GM19099 (cell line): ENCODE measurements around the gene CLNK.

Experiments
- POLR2A ChIP-seq: IDR thresholded peaks from 3 replicates; pipeline ENCODE4 v1.6.1; 2011; ENCODE audit warnings: low read depth; ENCODE audit not compliant: insufficient read length; ENCODE audit errors: extremely low read depth

The CLNK gene

DNA sequence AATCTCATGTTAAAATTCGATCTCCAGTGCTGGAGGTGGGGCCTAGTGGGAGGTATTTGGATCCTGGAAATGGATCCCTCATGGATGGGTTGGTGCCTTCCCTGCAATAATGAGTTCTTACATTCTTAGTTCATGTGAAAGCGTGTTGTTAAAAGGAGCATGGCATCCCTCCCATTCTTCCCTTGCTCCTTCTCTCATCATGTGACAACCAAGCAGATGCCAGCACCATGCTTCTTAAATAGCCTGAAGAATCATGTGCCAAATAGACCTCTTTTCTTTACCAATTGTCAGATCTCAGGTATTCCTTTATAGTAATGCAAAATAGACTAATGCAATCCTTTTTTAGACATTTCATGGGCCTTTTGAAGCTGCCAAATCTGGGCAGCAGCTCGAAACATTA is 29.0 kb upstream of the CLNK start:
- no peak for TF ChIP-seq POLR2A

DNA sequence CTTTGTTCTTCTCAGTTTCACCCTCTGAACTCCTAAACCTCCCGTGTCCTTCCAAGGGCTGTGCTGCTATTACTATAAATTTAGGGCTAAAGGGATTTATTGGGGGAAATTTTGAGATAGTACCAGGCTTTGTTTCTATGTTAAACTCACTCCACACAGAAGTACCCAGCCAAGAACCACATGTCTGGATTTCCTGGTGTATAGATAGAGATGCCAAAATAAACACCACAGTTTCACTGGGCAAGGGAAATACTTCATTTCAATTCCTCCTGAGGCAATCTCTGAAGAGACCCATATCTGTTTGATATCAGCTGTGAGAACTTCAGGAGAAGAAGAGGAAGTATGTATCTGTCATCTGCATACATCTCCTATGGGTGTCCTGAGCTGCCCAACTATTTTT is 21.7 kb upstream of the CLNK start:
- TF ChIP-seq POLR2A, result no peak

DNA sequence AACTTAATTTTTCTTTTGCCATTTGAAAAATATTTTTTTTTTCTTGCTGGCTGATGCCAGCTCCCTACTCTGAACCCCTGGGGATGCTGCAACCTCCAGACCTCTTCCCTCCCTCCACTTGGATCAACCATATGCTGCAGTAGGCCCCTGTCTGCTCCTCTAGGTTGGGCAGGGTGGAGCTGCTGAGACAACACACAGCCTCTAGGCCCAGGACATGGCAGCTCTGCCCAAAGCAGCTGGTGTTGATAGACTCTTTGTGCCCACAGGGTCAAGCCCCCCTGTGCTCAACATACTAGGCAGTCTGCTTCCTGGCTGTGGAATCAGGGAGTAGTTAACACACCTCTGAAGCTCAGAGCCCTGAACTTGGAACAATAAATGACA is 19.9 kb upstream of the CLNK start:
- TF ChIP-seq POLR2A, result no peak

DNA sequence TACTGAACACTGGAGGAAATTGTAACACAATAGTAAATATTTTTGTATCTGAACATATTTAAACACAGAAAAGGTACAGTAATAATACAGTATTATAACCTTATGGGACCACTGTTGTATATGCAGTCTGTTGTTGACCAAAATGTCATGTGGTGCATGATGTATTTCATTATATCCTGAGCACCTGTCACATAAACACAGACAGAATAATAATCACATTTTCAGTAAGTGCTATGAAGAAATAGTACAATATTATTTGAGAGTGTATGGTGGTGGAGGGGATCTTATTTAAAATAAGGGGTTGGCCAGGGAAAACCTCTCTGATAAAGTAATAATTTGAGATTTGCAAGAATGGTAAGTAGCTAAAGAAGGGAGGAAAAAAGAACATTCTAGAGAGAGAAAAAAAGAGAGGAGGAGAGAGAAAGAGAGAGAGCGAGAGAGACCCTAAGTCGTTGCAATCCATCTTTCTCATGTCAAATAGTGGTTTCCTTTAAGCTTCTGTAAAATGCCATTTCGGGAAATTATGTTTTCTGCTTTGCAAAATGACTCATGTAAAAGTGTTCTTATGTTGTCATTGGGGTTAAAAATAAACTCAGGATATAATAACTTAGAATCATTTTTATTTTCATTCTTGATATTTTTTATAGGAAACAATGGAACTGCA is 19.3 kb upstream of the CLNK start:
- no peak for TF ChIP-seq POLR2A

DNA sequence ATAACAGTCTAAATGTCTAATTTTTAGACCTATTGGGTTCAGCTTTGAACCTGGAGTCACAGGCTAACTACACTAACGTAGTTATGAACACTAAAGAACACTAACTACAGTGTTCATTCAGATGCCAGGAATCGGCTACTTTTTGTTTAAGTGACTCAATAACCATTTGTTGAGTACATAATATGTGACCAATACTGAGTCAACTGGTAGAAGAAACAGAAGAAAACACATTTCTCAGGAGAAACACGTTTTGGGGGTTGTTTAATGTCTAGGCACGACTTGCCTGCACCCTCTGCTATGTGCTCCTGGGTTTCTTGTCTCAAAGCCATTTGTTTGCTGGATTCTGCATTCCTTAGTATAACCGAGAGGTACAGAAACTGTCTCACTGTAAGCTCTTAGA is 18.6 kb upstream of the CLNK start:
- no peak for TF ChIP-seq POLR2A

DNA sequence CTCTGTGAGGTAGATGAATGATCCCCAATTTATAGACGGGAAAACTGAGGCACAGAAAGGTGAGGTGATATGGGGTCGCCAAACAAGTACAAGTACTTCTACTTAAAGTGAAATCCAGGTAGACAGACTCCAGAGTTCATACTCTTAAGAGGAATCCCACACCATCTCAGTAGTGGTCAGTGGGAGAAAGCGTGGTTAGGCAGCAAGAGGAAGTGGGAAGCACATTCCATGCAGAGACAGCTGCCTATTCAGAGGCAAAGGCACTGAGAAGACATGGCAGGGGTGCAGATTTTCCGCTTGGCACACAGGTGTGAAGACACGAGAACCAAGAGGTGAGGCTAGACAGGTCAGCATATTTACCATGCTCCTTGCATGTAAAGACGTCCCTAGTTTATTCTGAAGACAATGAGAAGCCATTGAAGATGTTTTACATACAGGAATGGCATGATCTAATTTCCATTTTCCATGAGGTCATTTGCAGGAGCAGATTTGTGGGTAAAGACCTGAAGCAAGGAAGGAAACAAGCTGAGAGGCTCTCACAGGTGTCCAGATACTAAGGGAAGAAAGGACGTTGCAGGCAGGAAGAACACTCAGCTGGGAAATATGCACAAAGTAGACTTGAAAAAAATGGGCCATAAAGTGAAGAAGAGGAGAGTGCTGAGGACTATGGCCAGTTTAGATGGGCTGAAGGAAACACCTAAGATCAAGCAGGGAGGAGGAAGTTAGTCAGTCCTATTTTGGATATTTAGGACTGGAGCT is 17.3 kb upstream of the CLNK start:
- TF ChIP-seq POLR2A, result no peak

DNA sequence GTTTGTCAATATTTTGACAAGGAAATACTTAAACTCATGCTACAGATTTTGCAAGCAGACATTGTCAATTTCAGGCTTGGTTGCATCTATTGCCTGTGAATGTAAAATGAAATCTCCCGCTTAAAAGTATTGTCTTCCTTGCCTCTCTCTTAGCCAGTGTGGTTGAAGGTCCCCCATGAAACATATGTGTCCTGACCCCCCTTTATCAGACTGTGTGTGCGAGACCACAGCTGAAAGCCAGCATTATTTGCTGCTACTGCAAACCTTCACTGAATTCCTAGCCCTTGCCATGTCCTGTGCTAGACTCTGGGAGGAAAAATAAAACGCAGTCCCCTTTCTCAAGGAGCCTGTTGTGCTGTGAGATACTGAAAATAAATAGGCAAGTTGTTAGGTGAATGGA is 16.6 kb upstream of the CLNK start:
- TF ChIP-seq POLR2A, result no peak

DNA sequence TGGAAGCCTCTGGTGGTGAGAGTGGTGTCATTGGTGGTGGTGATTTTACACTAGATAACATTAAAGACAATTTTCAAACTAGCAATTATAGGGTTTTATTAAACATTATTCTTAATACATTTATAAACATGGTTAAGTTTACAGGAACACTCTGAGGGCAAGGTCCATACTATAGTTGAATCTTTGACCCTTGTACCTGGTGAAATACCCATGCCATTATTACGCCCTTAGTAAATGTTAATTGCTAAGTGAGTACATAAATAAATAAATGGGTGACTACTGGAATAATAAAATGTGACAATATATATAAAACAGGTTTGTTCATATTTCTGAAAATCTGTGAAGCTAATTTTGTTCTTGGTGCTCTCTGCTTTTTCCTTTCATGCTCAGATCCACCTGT is 13.6 kb upstream of the CLNK start:
- TF ChIP-seq POLR2A, result no peak

DNA sequence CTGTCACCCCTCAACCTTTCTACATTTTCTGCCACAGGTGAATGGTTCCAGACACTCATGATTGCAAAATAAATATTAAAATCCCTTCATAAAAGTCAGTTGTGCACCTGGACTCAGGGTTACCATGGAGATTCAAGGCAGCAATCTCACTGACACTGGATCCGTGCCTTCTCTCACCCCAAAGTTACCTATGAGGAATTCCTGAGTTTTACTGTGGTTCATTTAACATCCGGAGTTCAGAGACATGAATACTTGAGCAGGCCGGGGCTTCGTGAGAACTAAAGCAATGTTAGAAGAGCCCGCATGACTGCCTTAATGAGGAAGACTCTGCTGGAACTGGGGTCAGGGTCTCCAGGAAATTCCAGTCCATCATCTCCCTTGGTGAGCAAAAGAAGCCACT is 12.5 kb upstream of the CLNK start:
- no peak for TF ChIP-seq POLR2A

DNA sequence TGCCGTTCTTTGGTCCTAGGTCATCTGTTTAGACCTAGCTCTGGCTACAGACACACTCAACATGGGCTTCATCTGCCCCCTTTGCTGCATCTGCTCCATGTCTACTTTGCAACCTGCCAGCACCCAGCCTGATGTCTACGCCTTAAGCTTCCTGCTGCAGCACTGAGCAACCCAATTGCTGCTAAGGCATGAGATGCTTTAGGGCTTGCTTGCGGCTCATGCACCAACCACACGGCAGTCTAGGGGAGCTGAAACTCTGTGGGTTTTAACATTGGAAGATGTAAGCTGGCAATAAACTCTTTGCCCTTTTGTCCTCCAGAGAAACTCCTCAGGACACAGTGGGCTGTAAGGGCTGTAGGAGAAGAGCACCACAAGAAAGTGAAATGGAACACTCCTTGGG is 11.7 kb upstream of the CLNK start:
- TF ChIP-seq POLR2A, result no peak

DNA sequence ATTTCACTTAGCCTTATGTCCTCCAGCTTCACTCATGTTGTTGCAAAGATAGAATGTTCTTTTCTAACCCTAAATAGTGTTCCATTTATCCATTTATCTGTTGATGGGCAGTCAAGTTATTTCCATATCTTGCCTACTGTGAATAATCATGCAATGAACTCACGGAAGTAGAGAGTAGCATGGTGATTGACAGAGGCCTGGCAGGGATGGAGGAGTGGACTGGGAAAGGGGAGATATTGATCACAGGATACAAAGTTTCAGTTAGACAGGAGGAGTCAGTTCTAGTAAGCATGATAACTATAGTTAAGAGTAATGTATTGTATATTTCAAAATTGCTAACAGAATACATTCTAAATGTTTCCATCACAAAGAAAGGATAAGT is 10.3 kb upstream of the CLNK start:
- TF ChIP-seq POLR2A, result no peak

DNA sequence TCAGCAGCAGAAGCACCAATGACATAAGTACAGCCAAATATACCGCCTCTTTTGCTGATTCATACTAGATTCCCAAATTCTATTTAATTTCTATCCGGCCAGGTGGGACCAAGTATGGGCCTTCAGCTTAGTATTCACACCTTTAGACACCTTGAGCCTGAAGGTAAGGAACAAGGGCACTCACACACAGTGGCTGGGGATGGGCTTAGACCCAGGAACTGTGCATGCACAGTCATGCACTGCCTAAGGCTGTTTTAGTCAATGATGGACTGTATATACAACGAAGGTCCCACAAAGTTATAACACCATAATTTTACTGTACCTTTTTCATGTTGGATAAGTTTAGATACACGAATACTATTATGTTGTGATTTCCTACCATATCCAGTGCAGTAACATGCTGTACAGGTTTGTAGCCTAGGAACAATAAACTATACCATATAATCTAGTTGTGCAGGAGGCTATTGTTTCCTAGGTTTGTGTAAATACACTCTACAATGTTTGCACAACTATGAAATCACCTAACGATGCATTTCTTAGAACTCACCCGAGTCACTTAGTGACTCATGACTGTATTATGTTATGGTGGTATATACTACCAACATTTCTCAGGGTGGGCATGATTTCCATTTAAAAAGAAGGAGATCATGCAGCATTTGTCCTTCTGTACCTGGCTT is 9.7 kb upstream of the CLNK start:
- no peak for TF ChIP-seq POLR2A

DNA sequence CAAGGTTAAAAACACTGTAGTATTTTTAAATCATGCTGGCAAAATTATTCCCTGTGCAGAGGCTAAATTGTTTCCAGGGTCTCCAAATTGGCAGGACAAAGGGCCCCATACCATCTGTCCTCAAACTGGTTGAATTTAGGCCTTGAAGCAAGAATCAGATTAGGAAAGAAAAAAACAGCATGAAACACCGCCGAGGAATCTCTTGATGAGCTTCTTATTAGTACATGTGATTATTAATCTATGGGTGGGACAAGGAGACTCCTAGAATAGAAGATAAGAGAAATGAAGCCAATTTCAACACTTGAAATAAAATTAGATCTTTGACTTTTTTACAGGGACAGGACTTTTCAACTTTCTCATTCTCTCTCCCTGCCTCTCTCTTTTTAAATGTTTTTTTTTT is 7.1 kb upstream of the CLNK start:
- TF ChIP-seq POLR2A, result no peak

DNA sequence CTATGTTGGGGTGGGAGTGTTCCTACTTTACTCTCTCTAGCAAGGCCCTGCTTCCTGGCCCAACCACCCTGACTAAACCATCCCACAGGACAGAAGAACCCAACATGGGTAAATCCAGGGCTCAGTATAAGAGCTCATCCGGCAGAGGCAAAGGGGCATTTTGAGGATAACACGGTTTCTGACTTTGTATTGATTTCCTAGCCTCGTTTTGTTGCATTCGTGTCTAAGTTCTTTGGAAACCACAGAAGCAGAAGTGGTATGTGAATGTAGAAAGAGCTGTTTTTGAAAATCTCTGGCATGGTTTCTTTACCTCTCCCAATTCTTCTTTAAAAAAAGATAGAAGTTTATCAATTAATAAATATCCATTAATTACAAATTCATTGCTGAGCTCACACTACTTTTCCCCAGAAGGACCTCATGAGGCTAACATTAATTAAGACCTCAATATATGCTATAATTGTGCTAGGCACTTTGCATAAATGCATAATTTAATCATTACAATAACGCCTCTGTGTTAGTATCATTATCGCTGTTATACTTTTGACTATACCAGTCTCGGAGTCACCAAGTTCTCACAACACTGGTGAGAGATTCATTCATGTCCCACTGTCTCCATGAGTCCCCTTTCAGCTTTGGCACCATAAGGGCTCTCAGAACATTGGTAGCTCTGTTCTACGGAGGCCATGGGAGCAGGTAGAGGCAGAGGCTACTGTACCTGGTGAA is 5.8 kb upstream of the CLNK start:
- TF ChIP-seq POLR2A, result no peak

DNA sequence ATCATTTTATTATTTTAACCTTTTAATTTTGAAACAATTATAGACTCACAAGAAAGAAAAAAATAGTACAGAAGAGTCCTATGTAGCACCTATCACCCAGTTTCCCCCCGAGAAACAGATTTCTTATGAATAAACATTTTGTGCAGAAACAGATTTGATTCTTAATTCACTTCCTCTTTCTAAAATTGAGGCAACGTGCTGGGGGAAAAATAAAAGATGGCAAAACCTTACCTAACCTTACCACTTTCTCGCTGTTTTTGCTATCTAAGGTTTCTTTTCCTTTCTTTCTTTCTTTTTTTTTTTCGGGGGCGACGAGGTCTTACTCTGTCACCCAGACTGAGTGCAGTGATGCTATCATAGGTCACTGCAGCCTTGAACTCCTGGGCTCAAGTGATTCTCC is 4.3 kb upstream of the CLNK start:
- no peak for TF ChIP-seq POLR2A

DNA sequence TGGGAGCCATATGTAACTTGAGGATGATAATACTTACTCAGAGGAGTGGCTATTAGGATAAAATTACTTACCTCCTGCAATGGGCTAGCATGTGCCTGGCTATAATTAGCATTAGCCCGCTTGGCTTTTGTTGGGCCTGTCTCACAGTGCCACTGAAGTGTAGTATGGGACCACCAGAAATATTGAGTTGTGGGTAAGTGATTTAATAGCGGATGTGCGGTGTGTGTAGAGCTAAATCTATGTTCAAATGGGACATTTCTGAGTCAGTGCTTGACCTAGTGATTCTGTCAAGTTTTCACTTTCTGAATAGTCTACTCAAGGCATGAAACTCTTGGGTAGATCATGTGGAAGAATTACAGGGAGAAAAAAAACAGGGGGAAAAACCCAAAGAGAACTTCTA is 3.5 kb upstream of the CLNK start:
- TF ChIP-seq POLR2A, result no peak

DNA sequence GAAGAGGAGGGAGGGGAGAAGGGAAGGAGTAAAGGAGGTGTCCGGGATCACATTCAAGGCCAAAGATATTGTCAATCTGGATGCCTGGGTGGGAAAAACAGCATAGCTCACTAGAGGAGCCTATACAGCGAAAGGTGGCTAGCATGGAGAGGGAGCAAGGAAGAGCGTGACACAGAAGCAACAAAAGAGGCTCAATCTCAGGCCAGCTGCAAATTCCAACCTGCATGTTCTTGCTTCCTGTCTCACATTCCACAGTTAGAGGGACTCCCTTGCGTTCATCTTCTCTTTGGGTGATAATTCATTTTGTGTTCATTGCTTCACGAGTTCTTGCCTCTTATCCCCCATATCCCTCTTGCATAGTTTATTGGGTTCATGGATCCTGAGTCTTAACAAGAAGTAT is 3.0 kb upstream of the CLNK start:
- TF ChIP-seq POLR2A, result no peak

DNA sequence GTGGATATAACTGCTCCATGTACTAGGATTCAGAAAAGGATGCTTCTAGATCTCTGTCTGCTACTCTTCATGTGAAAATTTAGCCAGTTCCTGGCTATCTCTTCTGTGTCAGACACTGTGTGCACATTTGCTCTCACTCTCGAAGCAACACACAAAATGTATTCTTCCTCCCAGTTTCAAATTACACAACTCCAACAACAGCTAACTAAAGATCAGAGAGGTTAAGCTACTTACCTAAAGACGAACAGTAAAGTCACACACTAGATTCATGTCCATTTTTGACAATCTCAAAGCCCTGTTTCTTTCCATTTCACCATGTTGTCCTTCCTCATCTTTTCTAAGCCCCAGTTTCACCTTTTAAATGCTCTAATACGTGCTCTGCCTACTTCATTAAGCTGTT is 2.2 kb downstream of the CLNK start:
- no peak for TF ChIP-seq POLR2A
